SW 1271 (cell line): ENCODE measurements around the gene SGTB.
"Not testable (repeated sequence)": the region's sequence is repeated elsewhere in the genome, so short reads cannot be mapped to it uniquely, and the experiment has no call there.

Source experiments
- DNase-seq, 2 experiments: peaks; one replicate each; lab custom pipeline; 2025; lab: John Stamatoyannopoulos, UW

SGTB gene

GRCh38 chr5:65734196-65734775 is 12.4 kb upstream of the SGTB start:
- DNase-seq = not testable (repeated sequence)

- not testable (repeated sequence) for DNase-seq
These were observed 10.1 kb upstream of the SGTB start for GRCh38 chr5:65732046-65732445.

- DNase-seq = no peak
These were observed 9.0 kb upstream of the SGTB start for GRCh38 chr5:65730910-65731309.

- no peak for DNase-seq
These were observed 6.3 kb upstream of the SGTB start for GRCh38 chr5:65728218-65728617.

- no peak for DNase-seq
These were observed 5.7 kb upstream of the SGTB start for GRCh38 chr5:65727491-65728156.

GRCh38 chr5:65722575-65723403 is 880 bp upstream of the SGTB start:
- DNase-seq = peak in 1 of 2 experiments; percentile 78

GRCh38 chr5:65721050-65721719 is 724 bp downstream of the SGTB start:
- peak; percentile 44 to 65 for DNase-seq

- no peak for DNase-seq
These were observed 3.2 kb downstream of the SGTB start for GRCh38 chr5:65718576-65719310.

GRCh38 chr5:65708145-65708544 is 13.8 kb downstream of the SGTB start:
- DNase-seq = no peak

GRCh38 chr5:65707663-65708062 is 14.2 kb downstream of the SGTB start:
- no peak for DNase-seq

GRCh38 chr5:65704621-65705239 is 17.2 kb downstream of the SGTB start:
- no peak for DNase-seq

- DNase-seq = no peak
These were observed 19.9 kb downstream of the SGTB start for GRCh38 chr5:65702036-65702435.

GRCh38 chr5:65699338-65699737 is 22.6 kb downstream of the SGTB start:
- no peak for DNase-seq

GRCh38 chr5:65696892-65697291 is 25.0 kb downstream of the SGTB start:
- DNase-seq = no peak

- no peak for DNase-seq
These were observed 26.0 kb downstream of the SGTB start for GRCh38 chr5:65695896-65696295.

GRCh38 chr5:65695162-65695755 is 26.6 kb downstream of the SGTB start:
- DNase-seq = no peak

GRCh38 chr5:65693121-65693520 is 28.8 kb downstream of the SGTB start:
- DNase-seq = no peak

GRCh38 chr5:65682148-65682547 is 39.8 kb downstream of the SGTB start:
- DNase-seq = no peak

- not testable (repeated sequence) for DNase-seq
These were observed 45.9 kb downstream of the SGTB start for GRCh38 chr5:65676056-65676455.

GRCh38 chr5:65674749-65675148 is 47.2 kb downstream of the SGTB start:
- DNase-seq = no peak

- DNase-seq = no peak
These were observed 49.1 kb downstream of the SGTB start for GRCh38 chr5:65672796-65673195.
